GM21447 (cell line): Measurements from ENCODE around the gene ADIPOR2.

Experiments
- ATAC-seq: cut with Tn5 transposase; IDR thresholded peaks from one replicate; pipeline ENCODE4 v1.9.1; 2021; ENCODE audit not compliant: unreplicated experiment

Gene ADIPOR2

GRCh38 chr12:1826867-1827705 lies 136.2 kb downstream of the ADIPOR2 start:
- ATAC-seq: no peak

- ATAC-seq: no peak
Observed at GRCh38 chr12:1827826-1828805, 137.2 kb downstream of the ADIPOR2 start.

- no peak for ATAC-seq
Observed at GRCh38 chr12:1828856-1829255, 138.0 kb downstream of the ADIPOR2 start.

GRCh38 chr12:1829306-1829900 lies 138.5 kb downstream of the ADIPOR2 start:
- ATAC-seq: no peak

- ATAC-seq: no peak
Observed at GRCh38 chr12:1830401-1830845, 139.6 kb downstream of the ADIPOR2 start.

DNA sequence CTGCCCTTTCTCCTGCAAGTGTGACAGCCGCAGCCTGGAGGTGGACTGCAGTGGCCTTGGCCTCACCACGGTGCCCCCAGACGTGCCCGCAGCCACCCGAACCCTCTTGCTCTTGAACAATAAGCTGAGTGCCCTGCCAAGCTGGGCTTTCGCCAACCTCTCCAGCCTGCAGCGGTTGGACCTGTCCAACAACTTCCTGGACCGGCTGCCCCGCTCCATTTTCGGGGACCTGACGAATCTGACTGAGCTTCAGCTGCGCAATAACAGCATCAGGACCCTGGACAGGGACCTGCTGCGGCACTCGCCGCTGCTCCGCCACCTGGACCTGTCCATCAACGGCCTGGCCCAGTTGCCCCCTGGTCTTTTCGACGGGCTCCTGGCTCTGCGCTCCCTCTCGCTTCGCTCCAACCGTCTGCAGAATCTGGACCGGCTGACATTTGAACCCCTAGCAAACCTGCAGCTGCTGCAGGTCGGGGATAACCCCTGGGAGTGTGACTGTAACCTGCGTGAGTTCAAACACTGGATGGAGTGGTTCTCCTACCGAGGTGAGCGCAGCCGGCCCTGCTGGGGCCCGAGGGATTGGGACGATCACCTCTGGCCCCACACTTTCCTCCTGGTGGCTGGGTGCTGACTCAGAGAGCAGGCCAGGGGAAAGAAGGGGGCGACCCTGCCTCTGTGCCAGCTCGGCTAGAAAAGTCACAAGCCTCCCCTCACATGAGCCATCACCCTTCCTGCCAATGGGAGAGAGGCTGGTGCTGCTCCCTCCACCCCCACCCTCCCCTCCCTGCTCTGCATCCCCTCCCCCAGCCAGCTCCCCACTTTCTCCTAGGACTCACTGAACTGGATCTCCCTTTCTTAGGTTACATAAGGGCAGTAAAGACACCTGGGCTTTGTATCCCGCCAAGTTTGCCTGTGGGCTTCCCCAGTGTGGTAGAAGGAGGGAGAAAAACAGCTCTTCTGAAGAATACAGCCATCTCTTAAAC lies 140.4 kb downstream of the ADIPOR2 start:
- no peak for ATAC-seq

DNA sequence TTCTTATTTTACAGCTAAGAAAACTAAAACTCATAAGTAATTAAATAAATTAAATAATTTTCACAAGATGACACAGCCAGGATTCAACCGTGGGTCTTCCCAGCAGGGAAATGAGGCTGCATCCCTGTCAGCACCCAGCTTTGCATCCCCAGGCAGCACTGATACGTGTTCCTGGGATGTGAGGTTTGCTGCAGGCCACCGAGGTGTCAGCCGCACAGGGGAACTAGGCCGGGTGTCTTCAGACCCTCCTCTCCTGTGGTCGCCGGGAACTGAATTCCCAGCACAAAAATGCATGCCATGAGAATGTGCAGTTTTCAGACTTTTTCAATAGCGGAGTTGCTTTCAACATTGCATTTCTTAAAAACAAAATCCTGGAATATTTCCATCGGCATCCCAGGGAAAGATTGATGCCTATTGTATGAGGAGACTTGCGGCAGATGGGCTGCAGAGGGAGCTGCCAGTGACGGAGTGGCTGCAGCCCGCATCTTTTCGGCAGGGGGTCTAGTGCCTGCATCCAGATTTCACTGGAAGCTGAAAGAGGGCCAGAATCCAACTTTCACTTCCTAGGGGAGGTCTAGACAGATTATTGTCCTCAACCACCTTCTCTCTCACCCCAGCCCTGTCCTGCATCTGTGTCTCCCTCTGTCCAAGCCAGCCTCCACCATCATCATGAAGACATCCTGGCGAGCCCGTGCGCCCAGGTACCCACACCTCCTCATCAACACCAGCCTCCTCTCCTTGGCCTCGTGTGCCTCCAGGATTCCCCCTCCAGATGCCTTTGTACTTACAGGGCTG lies 142.1 kb downstream of the ADIPOR2 start:
- no peak for ATAC-seq

DNA sequence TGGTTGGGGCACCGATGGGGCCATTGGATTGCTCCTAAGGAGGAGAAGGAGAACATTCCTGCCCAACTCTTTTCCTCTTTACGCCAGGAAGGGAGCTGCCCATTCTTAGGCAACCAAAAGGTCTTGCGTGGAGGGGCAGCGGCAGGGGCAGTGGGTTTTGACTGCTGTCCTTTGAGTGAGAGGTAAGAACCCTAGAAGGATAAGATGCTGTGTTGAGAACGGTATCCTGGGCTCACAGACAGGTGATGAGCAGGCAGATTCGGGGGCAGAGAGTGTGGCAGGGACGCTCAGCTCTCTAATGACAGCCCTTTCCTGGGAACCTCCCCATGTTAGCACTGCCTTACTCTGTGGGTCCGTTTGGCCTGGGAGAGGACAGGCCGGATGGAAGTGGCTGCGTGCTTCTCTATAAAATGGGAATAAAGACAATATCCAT lies 142.7 kb downstream of the ADIPOR2 start:
- no peak for ATAC-seq

- no peak for ATAC-seq
Observed at GRCh38 chr12:1834186-1834925, 143.5 kb downstream of the ADIPOR2 start.

DNA sequence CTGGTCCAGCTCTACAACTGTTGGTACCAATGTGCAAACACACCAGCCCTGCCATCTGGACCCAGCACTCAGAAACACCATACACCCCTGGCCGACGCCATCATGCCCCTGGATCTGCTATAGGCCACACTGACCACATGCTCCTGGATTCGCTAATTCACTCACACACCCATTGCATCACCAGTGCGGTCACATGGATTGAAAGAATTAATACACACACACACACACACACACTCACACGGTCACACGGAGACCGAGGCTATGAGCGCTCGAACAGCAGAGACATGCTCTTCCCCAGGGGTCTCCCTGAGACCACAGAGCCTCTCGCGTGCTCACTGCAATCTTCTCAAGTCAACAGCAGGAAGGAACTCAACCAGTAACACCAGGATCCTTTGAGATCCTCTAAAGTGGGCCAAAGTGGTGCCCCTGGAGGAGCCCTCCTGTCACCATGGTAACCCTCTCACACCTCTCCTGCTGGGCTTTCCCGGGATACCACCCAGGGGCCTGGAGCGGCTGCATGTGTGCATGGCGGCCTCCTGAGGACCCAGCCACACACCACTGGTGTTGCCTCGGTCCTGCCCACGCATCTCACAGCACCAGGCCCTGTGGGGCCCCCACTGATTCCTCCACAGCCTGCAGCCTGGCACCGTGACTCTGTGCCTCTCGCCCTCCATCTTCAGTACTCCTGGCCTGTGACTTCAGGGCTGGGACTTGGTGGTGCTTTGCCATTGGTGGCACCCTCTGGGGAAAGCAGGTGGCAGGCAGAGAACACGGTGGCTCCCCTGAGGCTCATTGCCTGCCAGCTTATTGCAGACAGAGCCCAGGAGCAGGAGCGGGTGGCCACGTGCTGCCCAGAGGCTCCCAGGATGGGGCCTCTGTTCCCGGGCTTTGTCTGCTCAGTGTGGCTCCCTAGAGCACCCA lies 144.6 kb downstream of the ADIPOR2 start:
- no peak for ATAC-seq

DNA sequence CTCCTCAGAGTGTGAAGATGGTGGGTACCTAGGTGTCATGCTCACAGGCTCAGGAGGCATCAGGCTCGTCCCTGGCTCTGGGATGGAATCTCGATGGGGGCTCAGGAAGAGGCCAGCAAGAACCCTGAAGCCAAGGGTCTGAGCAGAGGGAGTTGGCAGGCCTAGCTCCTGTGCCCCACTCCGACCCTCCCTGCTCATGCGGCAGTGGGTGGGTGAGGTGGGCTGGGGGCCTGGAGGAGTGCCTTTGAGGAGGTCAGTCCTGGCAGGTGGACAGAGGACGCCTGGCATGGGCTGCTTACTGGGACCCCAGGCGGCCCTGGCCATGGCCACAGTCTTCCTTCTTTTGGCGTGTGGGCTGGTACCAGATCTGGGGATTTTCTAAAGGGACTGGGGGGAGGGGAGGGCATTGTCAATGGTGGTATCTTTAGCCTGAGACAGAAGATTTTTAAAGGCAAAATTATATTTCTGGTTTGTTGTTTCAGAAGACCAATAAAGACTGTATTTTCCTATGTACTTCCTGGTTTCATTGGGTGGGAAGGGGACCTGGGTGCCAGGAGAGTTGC lies 145.5 kb downstream of the ADIPOR2 start:
- ATAC-seq: no peak

DNA sequence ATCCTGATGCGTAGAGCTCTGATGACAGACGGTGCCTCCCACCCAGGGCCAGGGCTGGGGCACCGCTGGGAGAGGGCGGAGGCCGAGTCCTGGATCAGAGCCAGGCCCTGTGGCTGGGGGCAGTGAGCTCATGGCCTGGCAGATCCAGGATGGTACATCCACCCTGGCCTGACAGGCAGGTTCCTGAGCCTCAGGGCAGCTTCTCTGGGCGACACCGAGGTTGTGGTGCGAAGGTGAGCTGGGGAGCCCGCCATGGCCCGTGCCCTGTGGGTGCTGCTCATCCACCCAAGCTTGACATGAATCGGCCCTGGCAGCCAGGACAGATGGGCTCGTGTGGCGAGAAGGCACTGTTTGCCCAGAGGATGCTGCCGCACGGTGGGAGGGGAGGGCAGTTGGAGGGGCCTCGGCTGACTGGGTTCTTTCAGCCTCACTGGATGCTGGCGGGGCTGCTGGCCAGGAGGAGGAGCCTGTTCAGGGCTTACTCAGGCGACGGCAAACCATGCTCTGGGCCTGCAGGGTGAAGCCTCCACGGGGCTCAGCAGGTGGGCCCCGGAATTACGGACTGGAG lies 146.1 kb downstream of the ADIPOR2 start:
- ATAC-seq: no peak

- no peak for ATAC-seq
Observed at GRCh38 chr12:1837541-1838204, 146.8 kb downstream of the ADIPOR2 start.
